ENCODE measurements around the gene OR8B2.

- no peak for TF ChIP-seq FOXJ3 (CRISPR knock-in tag; IDR thresholded peaks at IDR 0.05)
- no peak for TF ChIP-seq CTCF (IDR thresholded peaks at IDR 0.05)
- no peak for TF ChIP-seq SMC3 (IDR thresholded peaks at IDR 0.05; ENCODE audit: low read depth, low read length)
- TF ChIP-seq EP300 (IDR thresholded peaks at IDR 0.05; ENCODE audit: borderline replicate concordance in 1 of 2, low read depth in 1 of 2, low read length in 1 of 2), result no peak
- TF ChIP-seq GABPA (IDR thresholded peaks at IDR 0.05; ENCODE audit: low read depth), result no peak
- no peak for TF ChIP-seq USF1 (IDR thresholded peaks at IDR 0.05; ENCODE audit: borderline replicate concordance, low read depth)
- no peak for TF ChIP-seq IRF3 (IDR thresholded peaks at IDR 0.05; ENCODE audit: low read depth, low read length)
- TF ChIP-seq TAF1 (IDR thresholded peaks at IDR 0.05; ENCODE audit: borderline replicate concordance, low read depth, low read length), result no peak
- no peak for TF ChIP-seq EZH2phosphoT487 (IDR thresholded peaks at IDR 0.05; ENCODE audit: borderline replicate concordance, low read depth)
- no peak for TF ChIP-seq POLR2AphosphoS5 (IDR thresholded peaks at IDR 0.05; ENCODE audit: low read depth, low read length)
- TF ChIP-seq FOSL2 (IDR thresholded peaks at IDR 0.05; ENCODE audit: borderline replicate concordance, low read depth), result no peak
These were observed 44.7 kb downstream of the OR8B2 start for GRCh38 chr11:124339396-124340141.

All from SK-N-SH (cell line).